Spleen (tissue), 11 donors: ENCODE data around the gene DHCR7. TPM values are rescaled to one million over a fixed set of nuclear protein-coding genes. Genes with fewer than 3 reads are reported as not detected.

Experiments
- DNase-seq: peaks from one replicate; pipeline ENCODE4 v3.0.0-alpha.2; 2020
- H3K27ac ChIP-seq, 8 donors: fragments of 200-600 bp; sonication (generic) in 7 of 8; 1 replicate in 4 of 8; 2 replicates in 4 of 8; pipeline versions ENCODE4 v1.5.0 to v1.8.0; 2016 to 2021; ENCODE audit warnings: inconsistent platforms in 4 of 8, mild to moderate bottlenecking in 4 of 8, moderate library complexity in 1 of 8
- H3K27me3 ChIP-seq, 7 donors: fragments of 200-600 bp; sonication (generic) in 6 of 7; replicated peaks in 1 of 7; 1 replicate in 4 of 7; 2 replicates in 3 of 7; pipeline versions ENCODE4 v1.5.0 to v1.8.0; 2016 to 2021; ENCODE audit warnings: inconsistent platforms in 3 of 7, mild to moderate bottlenecking in 1 of 7
- H3K36me3 ChIP-seq, 6 donors: fragments of 200-600 bp; sonication (generic) in 5 of 6; 1 replicate in 4 of 6; 2 replicates in 2 of 6; pipeline versions ENCODE4 v1.5.0 to v1.8.0; 2016 to 2021; ENCODE audit warnings: inconsistent platforms in 2 of 6
- H3K4me1 ChIP-seq, 6 donors: fragments of 200-600 bp; sonication (generic) in 5 of 6; 1 replicate in 3 of 6; 2 replicates in 3 of 6; pipeline versions ENCODE4 v1.5.0 to v1.8.0; 2016 to 2021; ENCODE audit warnings: inconsistent platforms in 3 of 6
- H3K4me3 ChIP-seq, 8 donors: fragments of 200-600 bp; sonication (generic) in 7 of 8; 1 replicate in 4 of 8; 2 replicates in 4 of 8; pipeline versions ENCODE4 v1.5.0 to v1.8.0; 2016 to 2021; ENCODE audit warnings: inconsistent platforms in 4 of 8, mild to moderate bottlenecking in 4 of 8, moderate library complexity in 2 of 8
- H3K9me3 ChIP-seq, 8 donors: fragments of 200-600 bp; sonication (generic) in 7 of 8; 1 replicate in 4 of 8; 2 replicates in 4 of 8; pipeline versions ENCODE4 v1.5.0 to v1.8.0; 2016 to 2021; ENCODE audit warnings: inconsistent platforms in 4 of 8
- POLR2A ChIP-seq, 3 donors: fragments of 450-650 bp; IDR thresholded peaks; one replicate each; pipeline ENCODE4 v1.5.1; 2017; ENCODE audit warnings: antibody characterized with exemption in 3 of 3, mild to moderate bottlenecking in 1 of 3
- POLR2AphosphoS5 ChIP-seq, 3 donors: sonication (generic); formaldehyde crosslinking; IDR thresholded peaks; one replicate each; pipeline ENCODE4 v1.5.1; 2017; ENCODE audit warnings: antibody characterized with exemption in 3 of 3
- WGBS, 5 donors: extraction: QIAGEN DNeasy Blood & Tissue Kit in 3 of 5; methylation state at CpG; one replicate each; pipeline versions ENCODE4 v1.1.5 to v1.1.7; 2013 to 2018; 5-methylcytosine and 5-hydroxymethylcytosine counted together
- intact Hi-C: fragments of 100-400 bp; cut with DNase I; formaldehyde crosslinking; loops from one replicate; pipeline ENCODE4 v1.15.0; 2023; ENCODE audit warnings: low total_unique reads
- microRNA-seq, 3 donors: library from miRNA; unstranded; fragments of <30 nt; microRNA quantifications; one replicate each; pipeline versions ENCODE4 to v1.1.0, GENCODE V29; 2019 to 2020
- polyA plus RNA-seq, 3 donors: library from polyadenylated mRNA; stranded (reverse); fragments of 200-250 nt; gene quantifications; one replicate each; pipeline ENCODE4 v1.2.1, GENCODE V29; 2013
- small RNA-seq, 4 donors: library from RNA; depleted of rRNA; stranded (forward); fragments of <200 nt; gene quantifications; one replicate each; pipeline ENCODE3, GENCODE V24; 2016
- total RNA-seq, 7 donors: library from RNA; depleted of rRNA in 3 of 7; stranded (reverse); fragments of >200 nt in 3 of 7; fragmentation: NEBNext Ultra II Directional in 4 of 7; extraction: Animal tissue kit (Norgen Biotek cat#: 25700) in 4 of 7; gene quantifications; one replicate each; pipeline versions ENCODE4 v1.1.0 to v1.2.1, GENCODE V29; 2016 to 2021
- TF ChIP-seq, protein P1 (sequence below), 11 experiments: fragments of 200-600 bp in 7 of 11; fragments of 450-650 bp in 4 of 11; sonication (generic) in 4 of 11; IDR thresholded peaks in 8 of 11; conservative IDR thresholded peaks in 3 of 11; 1 replicate in 7 of 11; 2 replicates in 4 of 11; pipeline versions ENCODE4 v1.4.0 to v1.8.0; 2016 to 2021; ENCODE audit warnings: antibody characterized with exemption in 11 of 11, inconsistent platforms in 4 of 11, mild to moderate bottlenecking in 1 of 11
- donor health status: healthy with polysubstance abuse.
- donor health status: DM: no; HTN: no; CAD: no; lungs with moderate emphysema.
- donor health status: DM: no; HTN: no; CAD: no.
- donor health status: Bipolar disorder and iron deficiency.
- donor health status: healthy.
- donor health status: DM: no; HTN: no; CAD: no.
- donor health status: DM: yes; HTN: yes; CAD: no.

The DHCR7 gene
- total and polyA plus RNA-seq, 10 donors: 3.6 to 26.4 (median 14.3) TPM

GRCh38 chr11:71387200-71387599 lies 61.0 kb downstream of the DHCR7 start:
- no peaks in the 10 kb centered on the region for H3K9me3 ChIP-seq
- no peak overlapping the region for H3K27ac ChIP-seq
- H3K4me1 ChIP-seq: peaks cover 0 to 23% (median 6%) of the 10 kb centered on the region in 6 donors
- no peaks in the 10 kb centered on the region for H3K36me3 ChIP-seq
- TF ChIP-seq, protein P1, sequence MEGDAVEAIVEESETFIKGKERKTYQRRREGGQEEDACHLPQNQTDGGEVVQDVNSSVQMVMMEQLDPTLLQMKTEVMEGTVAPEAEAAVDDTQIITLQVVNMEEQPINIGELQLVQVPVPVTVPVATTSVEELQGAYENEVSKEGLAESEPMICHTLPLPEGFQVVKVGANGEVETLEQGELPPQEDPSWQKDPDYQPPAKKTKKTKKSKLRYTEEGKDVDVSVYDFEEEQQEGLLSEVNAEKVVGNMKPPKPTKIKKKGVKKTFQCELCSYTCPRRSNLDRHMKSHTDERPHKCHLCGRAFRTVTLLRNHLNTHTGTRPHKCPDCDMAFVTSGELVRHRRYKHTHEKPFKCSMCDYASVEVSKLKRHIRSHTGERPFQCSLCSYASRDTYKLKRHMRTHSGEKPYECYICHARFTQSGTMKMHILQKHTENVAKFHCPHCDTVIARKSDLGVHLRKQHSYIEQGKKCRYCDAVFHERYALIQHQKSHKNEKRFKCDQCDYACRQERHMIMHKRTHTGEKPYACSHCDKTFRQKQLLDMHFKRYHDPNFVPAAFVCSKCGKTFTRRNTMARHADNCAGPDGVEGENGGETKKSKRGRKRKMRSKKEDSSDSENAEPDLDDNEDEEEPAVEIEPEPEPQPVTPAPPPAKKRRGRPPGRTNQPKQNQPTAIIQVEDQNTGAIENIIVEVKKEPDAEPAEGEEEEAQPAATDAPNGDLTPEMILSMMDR (IDR thresholded peaks at IDR 0.05 in 8 of 11, conservative IDR thresholded peaks at IDR 0.05 in 3 of 11): no peak
- TF ChIP-seq POLR2A (IDR thresholded peaks at IDR 0.05) (no peak), POLR2AphosphoS5 (IDR thresholded peaks at IDR 0.05) (no peak)
- no peak overlapping the region for H3K4me3 ChIP-seq
- intact Hi-C loops: no loop called here
- no peak for DNase-seq
- H3K27me3 ChIP-seq: peaks cover 0 to 25% (median 0%) of the 10 kb centered on the region in 7 donors
- 76 to 97% (median 84%) methylated on average over 2 to 3 of the region's 3 CpGs for WGBS, 5 donors

GRCh38 chr11:71386202-71386601 lies 62.0 kb downstream of the DHCR7 start:
- WGBS, 5 donors: 44 to 53% (median 45%) methylated on average over 4 of the region's 4 CpGs
- Histone ChIP-seq H3K36me3 (no peaks in the 10 kb centered on the region), H3K27ac (no peak overlapping the region), H3K4me3 (no peak overlapping the region), H3K9me3 (no peaks in the 10 kb centered on the region), H3K27me3 (peaks cover 0 to 15% (median 0%) of the 10 kb centered on the region in 7 donors), H3K4me1 (peaks cover 0 to 32% (median 10%) of the 10 kb centered on the region in 6 donors)
- intact Hi-C loops: no loop called here
- no peak for DNase-seq
- TF ChIP-seq POLR2A (IDR thresholded peaks at IDR 0.05) (no peak), POLR2AphosphoS5 (IDR thresholded peaks at IDR 0.05) (no peak)
- TF ChIP-seq, protein P1 (IDR thresholded peaks at IDR 0.05 in 8 of 11, conservative IDR thresholded peaks at IDR 0.05 in 3 of 11): no peak

GRCh38 chr11:71385091-71385490 lies 63.1 kb downstream of the DHCR7 start:
- WGBS, 5 donors: 82 to 92% (median 87%) methylated on average over 6 of the region's 6 CpGs
- intact Hi-C loops: no loop called here
- H3K27me3 ChIP-seq: peaks cover 0 to 11% (median 0%) of the 10 kb centered on the region in 7 donors
- H3K36me3 ChIP-seq: no peaks in the 10 kb centered on the region
- no peak for DNase-seq
- TF ChIP-seq, protein P1 (IDR thresholded peaks at IDR 0.05 in 8 of 11, conservative IDR thresholded peaks at IDR 0.05 in 3 of 11): no peak
- H3K27ac ChIP-seq: no peak overlapping the region
- H3K4me1 ChIP-seq: peaks cover 0 to 37% (median 10%) of the 10 kb centered on the region in 6 donors
- H3K4me3 ChIP-seq: no peak overlapping the region
- H3K9me3 ChIP-seq: no peaks in the 10 kb centered on the region

- no peak for DNase-seq
- intact Hi-C loops: no loop called here
- no peak overlapping the region for H3K27ac ChIP-seq
- peaks cover 0 to 37% (median 10%) of the 10 kb centered on the region in 6 donors for H3K4me1 ChIP-seq
- TF ChIP-seq POLR2A (IDR thresholded peaks at IDR 0.05) (no peak), POLR2AphosphoS5 (IDR thresholded peaks at IDR 0.05) (no peak)
- TF ChIP-seq, protein P1 (IDR thresholded peaks at IDR 0.05 in 8 of 11, conservative IDR thresholded peaks at IDR 0.05 in 3 of 11): no peak
- no peaks in the 10 kb centered on the region for H3K9me3 ChIP-seq
- H3K36me3 ChIP-seq: no peaks in the 10 kb centered on the region
- no peak overlapping the region for H3K4me3 ChIP-seq
- 67 to 84% (median 74%) methylated on average over 8 of the region's 8 CpGs for WGBS, 5 donors
- peaks cover 0 to 11% (median 0%) of the 10 kb centered on the region in 7 donors for H3K27me3 ChIP-seq
These were observed 63.6 kb downstream of the DHCR7 start for GRCh38 chr11:71384561-71384960.

Small RNA genes within 50 kb of the gene (microRNA-seq; reads per million reads assigned to microRNA genes)
- gene MIR6754: 0 to 0.57 (median 0) reads per million in 3 donors

Small RNA genes within 50 kb of the gene (small RNA-seq; reads per million reads assigned to genes)
- 0 to 0.14 (median 0) reads per million in 4 donors for gene MIR6754

Other genes with a start within 250 kb of the DHCR7 start
- gene SHANK2, start 195.8 kb downstream of the DHCR7 start, total RNA-seq: 10 to 100 TPM in 5 of 7 donors, 1 to 10 TPM in 2; 5.7 to 23.8 (median 12.1) TPM
- 1 to 10 TPM in 1 of 3 donors, under 1 TPM in 2; 0.30 to 1.4 (median 0.61) TPM for gene SHANK2, start 195.8 kb downstream of the DHCR7 start, polyA plus RNA-seq
- gene NADSYN1, start 4.8 kb upstream of the DHCR7 start, total RNA-seq: 100 to 1,000 TPM in 6 of 7 donors, 10 to 100 TPM in 1; 89.6 to 137 (median 112) TPM
- gene NADSYN1, start 4.8 kb upstream of the DHCR7 start, polyA plus RNA-seq: 100 to 1,000 TPM in 1 of 3 donors, 10 to 100 TPM in 2; 68.4 to 101 (median 74.4) TPM
- gene KRTAP5-7, start 78.9 kb upstream of the DHCR7 start, total RNA-seq: under 1 TPM in 3 of 7 donors, not detected in 4; 0.37 to 0.72 (median 0.70) TPM
- gene KRTAP5-7, start 78.9 kb upstream of the DHCR7 start, polyA plus RNA-seq: under 1 TPM in 1 of 3 donors, not detected in 2; 0.13 TPM
- gene KRTAP5-8, start 89.6 kb upstream of the DHCR7 start, total RNA-seq: under 1 TPM in 3 of 7 donors, not detected in 4; 0.30 to 0.63 (median 0.43) TPM
- gene KRTAP5-8, start 89.6 kb upstream of the DHCR7 start, polyA plus RNA-seq: under 1 TPM; 0.09 to 0.20 (median 0.13) TPM
- 1 to 10 TPM in 1 of 7 donors, under 1 TPM in 3, not detected in 3; 0.40 to 1.1 (median 0.62) TPM for gene KRTAP5-9, start 100.0 kb upstream of the DHCR7 start, total RNA-seq
- gene KRTAP5-9, start 100.0 kb upstream of the DHCR7 start, polyA plus RNA-seq: under 1 TPM; 0.29 to 0.67 (median 0.33) TPM
- gene KRTAP5-10, start 117.2 kb upstream of the DHCR7 start, total RNA-seq: under 1 TPM in 1 of 7 donors, not detected in 6; 0.32 TPM
- under 1 TPM; 0.08 to 0.17 (median 0.13) TPM for gene KRTAP5-10, start 117.2 kb upstream of the DHCR7 start, polyA plus RNA-seq
- not detected for gene KRTAP5-11, start 134.5 kb upstream of the DHCR7 start, total RNA-seq
- not detected for gene KRTAP5-11, start 134.5 kb upstream of the DHCR7 start, polyA plus RNA-seq